ENCODE measurements around the gene SNRPA.
A peak's percentile ranks its signal among the peaks of the same experiment; 100 is the strongest.

SNRPA gene

DNA sequence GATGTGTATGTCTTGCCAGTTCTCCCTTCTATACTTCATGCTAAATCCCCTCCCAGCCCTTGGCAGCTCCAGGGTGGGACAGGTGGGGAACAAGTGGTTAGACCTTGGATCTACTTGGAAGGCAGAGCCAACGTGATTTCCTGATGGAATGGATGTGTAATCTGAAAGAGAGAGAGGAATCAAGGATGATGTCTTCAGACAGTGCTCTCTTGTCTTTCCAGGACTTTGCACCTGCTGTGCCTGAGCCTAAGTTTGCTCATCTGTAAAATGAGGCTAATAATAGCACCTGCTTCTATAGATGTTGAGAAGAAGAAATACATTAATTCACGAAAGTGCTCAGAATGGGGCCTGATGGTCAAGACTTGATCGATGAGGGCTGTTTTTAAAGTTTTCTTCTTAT lies 41.0 kb downstream of the SNRPA start:
- TF ChIP-seq, protein P1, sequence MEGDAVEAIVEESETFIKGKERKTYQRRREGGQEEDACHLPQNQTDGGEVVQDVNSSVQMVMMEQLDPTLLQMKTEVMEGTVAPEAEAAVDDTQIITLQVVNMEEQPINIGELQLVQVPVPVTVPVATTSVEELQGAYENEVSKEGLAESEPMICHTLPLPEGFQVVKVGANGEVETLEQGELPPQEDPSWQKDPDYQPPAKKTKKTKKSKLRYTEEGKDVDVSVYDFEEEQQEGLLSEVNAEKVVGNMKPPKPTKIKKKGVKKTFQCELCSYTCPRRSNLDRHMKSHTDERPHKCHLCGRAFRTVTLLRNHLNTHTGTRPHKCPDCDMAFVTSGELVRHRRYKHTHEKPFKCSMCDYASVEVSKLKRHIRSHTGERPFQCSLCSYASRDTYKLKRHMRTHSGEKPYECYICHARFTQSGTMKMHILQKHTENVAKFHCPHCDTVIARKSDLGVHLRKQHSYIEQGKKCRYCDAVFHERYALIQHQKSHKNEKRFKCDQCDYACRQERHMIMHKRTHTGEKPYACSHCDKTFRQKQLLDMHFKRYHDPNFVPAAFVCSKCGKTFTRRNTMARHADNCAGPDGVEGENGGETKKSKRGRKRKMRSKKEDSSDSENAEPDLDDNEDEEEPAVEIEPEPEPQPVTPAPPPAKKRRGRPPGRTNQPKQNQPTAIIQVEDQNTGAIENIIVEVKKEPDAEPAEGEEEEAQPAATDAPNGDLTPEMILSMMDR (IDR thresholded peaks at IDR 0.05) = no peak
- H3K27me3 ChIP-seq = no peaks in the 10 kb centered on the region
- intact Hi-C loops (cut with DNase I; ENCODE audit: low total_unique reads) = no loop called here
- H3K36me3 ChIP-seq = peaks cover 0 to 58% (median 12%) of the 10 kb centered on the region in 3 donors
- no peak for DNase-seq
- no peak overlapping the region for H3K4me3 ChIP-seq
- H3K9me3 ChIP-seq = no peaks in the 10 kb centered on the region
- H3K27ac ChIP-seq = peak overlapping the region; percentile 85 to 91
- peaks cover 0 to 46% (median 31%) of the 10 kb centered on the region in 4 donors for H3K4me1 ChIP-seq

DNA sequence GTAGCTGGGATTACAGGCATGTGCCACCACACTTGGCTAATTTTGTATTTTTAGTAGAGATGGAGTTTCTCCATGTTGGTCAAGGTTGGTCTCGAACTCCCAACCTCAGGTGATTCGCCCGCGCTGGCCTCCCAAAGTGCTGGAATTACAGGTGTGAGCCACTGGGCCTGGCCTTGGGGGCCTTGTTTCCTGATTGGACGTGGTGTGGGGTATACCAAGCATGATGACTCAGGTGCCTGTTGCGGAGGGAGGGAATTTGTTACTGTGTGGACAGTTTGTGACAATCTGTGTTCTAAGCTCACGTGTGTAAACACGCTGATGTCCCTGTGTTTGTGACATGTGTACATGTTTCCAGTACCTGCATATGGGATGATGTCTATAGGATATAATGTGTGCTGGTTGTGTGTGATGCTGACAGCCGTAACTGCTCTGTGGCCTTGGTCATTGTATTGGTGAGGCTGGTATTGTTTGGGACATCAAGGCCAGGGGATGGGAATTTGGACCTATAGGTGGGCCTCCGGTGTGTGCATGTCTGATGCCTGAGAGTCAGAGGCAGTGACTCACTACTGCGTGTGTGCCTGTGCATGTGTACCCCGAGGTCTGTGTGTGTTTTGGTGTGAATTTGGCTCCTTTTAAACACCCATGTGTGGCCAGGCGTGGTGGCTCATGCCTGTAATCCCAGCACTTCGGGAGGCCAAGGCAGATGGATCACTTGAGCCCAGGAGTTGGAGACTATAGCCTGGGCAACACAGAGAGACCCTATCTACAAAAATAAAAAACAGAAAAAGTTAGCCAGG lies 46.4 kb downstream of the SNRPA start:
- Histone ChIP-seq H3K27ac (peak overlapping the region; percentile 97), H3K9me3 (no peaks in the 10 kb centered on the region), H3K4me3 (no peak overlapping the region), H3K4me1 (peaks cover 0 to 50% (median 35%) of the 10 kb centered on the region in 4 donors), H3K36me3 (peaks cover 7 to 33% (median 10%) of the 10 kb centered on the region in 3 donors), H3K27me3 (no peaks in the 10 kb centered on the region)
- DNase-seq = no peak
- TF ChIP-seq, protein P1 (IDR thresholded peaks at IDR 0.05) = no peak
- intact Hi-C loops (cut with DNase I; ENCODE audit: low total_unique reads) = no loop called here

DNA sequence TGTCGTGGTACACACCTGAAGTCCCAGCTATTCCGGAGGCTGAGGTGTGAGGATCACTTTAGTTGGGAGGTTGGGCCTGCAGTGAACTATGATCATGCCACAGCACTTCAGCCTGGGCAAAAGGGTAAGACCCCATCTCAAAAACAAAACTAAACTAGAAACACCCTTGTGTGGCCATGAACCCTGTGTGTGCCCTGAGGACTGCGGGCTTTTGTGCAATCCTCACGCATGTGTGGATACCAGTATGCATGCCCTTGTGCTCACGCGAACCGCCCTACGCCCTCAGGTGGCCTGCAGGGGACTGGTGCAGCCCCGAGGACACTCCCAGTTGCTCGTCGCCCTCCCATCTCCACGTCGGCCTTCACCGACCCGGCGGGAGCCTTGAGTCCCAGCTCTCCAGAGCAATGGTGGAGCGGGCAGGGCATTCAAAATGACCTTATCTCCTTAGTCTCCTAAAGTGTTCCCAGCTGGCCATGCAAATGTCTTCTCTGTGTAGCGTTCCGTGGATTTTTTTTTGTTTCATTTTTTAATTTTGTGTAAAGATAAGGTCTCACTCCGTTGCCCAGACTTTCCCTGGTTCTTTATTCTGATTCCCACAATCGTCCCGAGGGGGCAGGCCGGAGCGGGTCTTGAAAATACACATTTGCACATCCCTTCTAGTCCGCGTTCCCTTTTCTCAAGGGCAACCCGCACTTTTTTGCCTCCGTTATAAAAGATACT lies 47.1 kb downstream of the SNRPA start:
- TF ChIP-seq, protein P1 (IDR thresholded peaks at IDR 0.05) = peak; percentile 38 to 66
- Histone ChIP-seq H3K4me3 (peak overlapping the region; percentile 91 to 97), H3K27ac (peak overlapping the region; percentile 97), H3K4me1 (peaks cover 0 to 50% (median 37%) of the 10 kb centered on the region in 4 donors), H3K9me3 (no peaks in the 10 kb centered on the region), H3K36me3 (peaks cover 7 to 30% (median 10%) of the 10 kb centered on the region in 3 donors), H3K27me3 (no peaks in the 10 kb centered on the region)
- DNase-seq = peak; percentile 66 to 85
- intact Hi-C loops (cut with DNase I; ENCODE audit: low total_unique reads) = no loop called here

DNA sequence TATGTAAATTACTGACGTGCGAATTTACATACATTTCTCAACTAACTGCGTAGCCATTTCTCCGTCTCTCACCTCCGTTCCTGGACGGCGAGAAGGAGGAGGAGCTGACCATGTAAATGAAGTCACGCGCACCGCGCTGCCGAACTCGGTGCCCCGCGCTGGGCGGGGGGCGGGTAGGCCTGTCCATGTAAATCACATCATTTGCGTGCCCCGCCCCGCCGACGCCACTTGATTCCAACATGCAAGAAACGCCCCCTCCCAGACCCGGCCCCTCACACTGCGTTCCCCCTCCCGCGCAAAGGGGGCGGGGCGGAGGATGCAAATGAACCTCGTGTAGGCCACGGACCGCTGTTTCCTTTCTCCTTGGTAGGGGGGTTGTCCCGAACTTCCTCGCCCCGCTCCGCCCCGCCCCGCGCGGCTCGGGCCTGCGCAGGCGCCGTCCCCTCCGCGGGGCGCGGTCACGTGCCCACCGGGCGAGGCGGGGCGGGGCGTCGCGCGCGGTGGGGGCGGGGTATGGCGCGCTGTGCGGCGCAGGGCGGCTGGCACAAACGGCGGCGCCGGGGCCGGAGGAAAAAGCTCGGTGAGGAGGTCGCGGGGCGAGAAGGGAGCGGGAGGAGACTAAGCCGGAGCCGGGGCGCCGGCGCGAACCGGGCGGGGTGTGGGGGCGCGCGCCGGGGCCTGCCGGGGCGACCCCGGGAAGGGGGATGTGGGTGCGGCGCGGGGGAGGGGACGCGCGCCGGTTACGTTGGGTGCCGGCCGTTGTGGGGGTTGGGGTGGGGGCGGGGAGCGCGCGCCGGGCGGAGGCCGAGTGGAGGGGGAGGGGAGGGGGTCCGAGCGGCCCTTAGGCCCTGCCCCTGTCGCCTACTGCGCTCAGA lies 47.9 kb downstream of the SNRPA start, which contains the start of gene EGLN2:
Gene EGLN2 (plus strand): TSS at position 509 of the 875 bp plus-strand sequence. CDS start 1,382 bp downstream, outside the sequence.
- DNase-seq = peak; percentile 100
- Histone ChIP-seq H3K27me3 (no peaks in the 10 kb centered on the region), H3K27ac (peak within 1 kb of the TSS; percentile 97), H3K9me3 (no peaks in the 10 kb centered on the region), H3K4me3 (peak within 1 kb of the TSS; percentile 91 to 97), H3K36me3 (peaks cover 7 to 33% (median 10%) of the 10 kb centered on the region in 3 donors), H3K4me1 (peaks cover 0 to 50% (median 44%) of the 10 kb centered on the region in 4 donors)
- TF ChIP-seq, protein P1 (IDR thresholded peaks at IDR 0.05) = no peak
- intact Hi-C loops (cut with DNase I; ENCODE audit: low total_unique reads) = no loop called here
